ENCODE measurements around the gene SPINK7.
"Not testable (repeated sequence)": the region's sequence is repeated elsewhere in the genome, so short reads cannot be mapped to it uniquely, and the experiment has no call there.

The SPINK7 gene

GRCh38 chr5:148312153-148312552 is at the start of gene SPINK7:
TSS of gene SPINK7 (plus strand) at chr5:148312423. CDS start at chr5:148312484, 61 bp downstream.
- DNase-seq (ENCODE audit: low spot score): no peak

- no peak for DNase-seq (ENCODE audit: low spot score)
Measured at GRCh38 chr5:148267962-148268361, 44.3 kb upstream of the SPINK7 start.

DNA sequence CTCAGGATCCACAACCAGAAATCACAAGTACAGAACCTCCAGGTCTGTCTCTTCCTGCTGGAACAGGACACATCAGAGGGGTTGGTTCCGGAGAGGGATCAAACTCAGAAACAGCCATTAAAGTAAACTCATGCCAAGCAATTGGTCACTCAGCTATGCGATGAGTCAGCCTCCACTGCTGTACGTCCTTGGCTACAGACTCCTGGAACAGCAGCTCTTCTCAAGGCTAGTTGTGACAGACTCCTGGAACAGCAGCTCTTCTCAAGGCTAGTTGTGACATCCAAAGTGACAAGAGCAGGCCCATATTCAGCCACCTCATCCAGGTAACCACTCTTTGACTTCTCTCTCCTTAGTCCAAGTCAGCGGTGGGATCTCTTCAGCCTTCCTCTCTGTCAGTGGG is 43.7 kb upstream of the SPINK7 start, which contains the start of gene SPINK13:
SPINK13 (plus strand) TSS at position 229 of the 400 bp plus-strand sequence. CDS start 1,279 bp downstream, outside the sequence.
- DNase-seq (ENCODE audit: low spot score): no peak

GRCh38 chr5:148275129-148275528 is 37.1 kb upstream of the SPINK7 start:
- DNase-seq (ENCODE audit: low spot score): not testable (repeated sequence)

DNA sequence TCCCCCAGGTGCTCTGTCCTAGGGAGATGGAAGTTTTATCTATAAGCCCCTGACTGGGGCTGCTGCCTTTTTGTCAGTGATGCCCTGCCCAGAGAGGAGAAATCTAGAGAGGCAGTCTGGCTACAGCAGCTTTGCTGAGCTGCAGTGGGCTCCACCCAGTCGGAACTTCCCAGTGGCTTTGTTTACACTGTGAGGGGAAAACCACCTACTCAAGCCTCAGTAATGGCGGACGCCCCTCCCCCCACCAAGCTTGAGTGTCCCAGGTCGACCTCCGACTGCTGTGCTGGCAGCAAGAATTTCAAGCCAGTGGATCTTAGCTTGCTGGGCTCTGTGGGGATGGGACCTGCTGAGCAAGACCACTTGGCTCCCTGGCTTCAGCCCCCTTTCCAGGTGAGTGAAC is 31.3 kb upstream of the SPINK7 start:
- not testable (repeated sequence) for DNase-seq (ENCODE audit: low spot score)

DNA sequence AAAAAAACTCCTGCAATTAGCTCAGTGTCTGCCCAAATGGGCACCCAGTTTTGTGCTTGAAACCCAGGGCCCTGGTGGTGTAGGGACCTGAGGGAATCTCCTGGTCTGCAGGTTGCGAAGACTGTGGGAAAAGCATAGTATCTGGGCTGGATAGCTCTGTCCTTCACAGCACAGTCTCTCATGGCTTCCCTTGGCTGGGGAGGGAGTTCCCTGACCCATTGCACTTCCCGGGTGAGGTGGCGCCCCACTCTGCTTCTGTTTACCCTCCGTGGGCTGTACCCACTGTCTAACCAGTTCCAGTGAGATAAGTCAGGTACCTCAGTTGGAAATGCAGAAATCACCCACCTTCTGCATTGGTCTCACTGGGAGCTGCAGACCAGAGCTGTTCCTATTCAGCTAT is 30.9 kb upstream of the SPINK7 start:
- not testable (repeated sequence) for DNase-seq (ENCODE audit: low spot score)

- DNase-seq (ENCODE audit: low spot score): peak; percentile 63
Measured at GRCh38 chr5:148290271-148291195, 21.7 kb upstream of the SPINK7 start.

DNA sequence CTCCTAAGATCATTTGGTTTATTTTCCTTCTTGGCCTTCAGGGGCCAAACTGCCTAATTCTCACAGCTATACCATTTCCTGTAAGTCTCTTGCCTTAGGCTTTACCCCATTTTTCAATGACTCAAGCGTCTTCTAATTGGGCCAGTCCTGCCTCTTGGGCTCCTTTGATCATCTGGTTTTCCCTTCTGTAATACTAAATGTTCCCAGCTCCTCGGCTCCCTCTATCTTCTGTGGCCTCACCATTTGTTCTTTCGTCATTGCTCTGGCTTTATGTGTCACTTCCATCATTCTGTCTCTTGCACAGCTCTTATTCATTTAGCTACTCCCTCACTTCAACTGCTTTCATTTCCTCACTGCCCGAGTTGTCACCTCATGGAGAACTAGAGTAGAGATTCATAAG is 14.5 kb upstream of the SPINK7 start:
- DNase-seq (ENCODE audit: low spot score): no peak

DNA sequence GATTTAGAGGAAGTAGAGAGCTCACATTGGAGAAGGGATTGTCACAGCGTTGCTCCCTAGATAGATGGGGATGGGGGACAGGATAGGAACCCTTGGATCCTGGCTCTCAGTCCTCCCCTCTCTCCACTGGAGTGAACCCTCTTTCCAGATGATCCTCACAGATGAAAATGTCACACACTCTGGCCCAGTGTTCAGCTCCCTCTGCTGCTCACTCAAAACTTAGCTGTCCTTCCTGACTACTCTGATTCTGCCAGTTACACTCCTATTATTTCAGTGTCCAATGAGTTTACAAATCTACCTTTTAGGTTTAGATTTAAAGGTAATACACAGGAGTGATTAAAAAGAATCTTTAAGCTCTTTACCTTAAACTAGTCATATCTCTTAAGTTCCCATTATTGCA is 5.8 kb upstream of the SPINK7 start:
- no peak for DNase-seq (ENCODE audit: low spot score)

DNA sequence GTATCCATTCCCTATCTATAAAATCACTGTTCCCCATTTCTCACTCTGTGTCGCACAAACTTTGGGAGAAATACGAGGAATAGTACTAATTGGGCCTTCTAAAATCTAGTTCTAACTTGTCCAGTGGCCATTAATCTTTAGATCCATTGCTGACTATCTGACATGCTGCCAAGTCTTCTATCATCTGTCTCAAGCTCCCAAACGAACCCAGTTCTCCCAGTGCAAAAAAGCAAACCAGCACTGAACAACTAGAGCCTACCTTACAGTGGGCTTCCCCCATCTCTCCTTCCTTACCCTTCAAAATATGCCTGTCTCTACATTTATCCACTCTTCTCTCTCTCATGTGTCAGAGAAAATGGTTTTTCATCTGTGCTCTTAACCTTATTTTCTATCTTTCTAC is 3.2 kb upstream of the SPINK7 start:
- no peak for DNase-seq (ENCODE audit: low spot score)

GRCh38 chr5:148309746-148310145 is 2.5 kb upstream of the SPINK7 start:
- DNase-seq (ENCODE audit: low spot score): no peak

DNA sequence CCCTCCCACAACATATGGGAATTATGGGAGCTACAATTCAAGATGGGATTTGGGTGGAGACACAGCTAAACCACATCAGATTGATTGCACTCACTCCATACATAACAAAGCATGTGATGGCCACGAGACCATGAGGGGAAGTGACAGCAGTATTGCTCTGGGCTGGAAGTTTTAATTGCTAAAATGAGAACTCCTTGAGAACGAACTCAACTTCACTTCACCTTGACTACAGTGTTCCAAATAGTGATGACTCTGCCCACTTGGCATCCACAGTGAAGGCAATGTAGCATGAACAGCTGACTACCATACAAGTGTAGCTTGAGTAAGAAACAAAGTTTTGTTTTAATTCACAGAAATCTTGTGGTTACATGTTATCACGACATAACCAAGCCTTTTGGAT is 739 bp upstream of the SPINK7 start:
- no peak for DNase-seq (ENCODE audit: low spot score)

GRCh38 chr5:148314187-148314586 is 2.0 kb downstream of the SPINK7 start:
- DNase-seq (ENCODE audit: low spot score): no peak

DNA sequence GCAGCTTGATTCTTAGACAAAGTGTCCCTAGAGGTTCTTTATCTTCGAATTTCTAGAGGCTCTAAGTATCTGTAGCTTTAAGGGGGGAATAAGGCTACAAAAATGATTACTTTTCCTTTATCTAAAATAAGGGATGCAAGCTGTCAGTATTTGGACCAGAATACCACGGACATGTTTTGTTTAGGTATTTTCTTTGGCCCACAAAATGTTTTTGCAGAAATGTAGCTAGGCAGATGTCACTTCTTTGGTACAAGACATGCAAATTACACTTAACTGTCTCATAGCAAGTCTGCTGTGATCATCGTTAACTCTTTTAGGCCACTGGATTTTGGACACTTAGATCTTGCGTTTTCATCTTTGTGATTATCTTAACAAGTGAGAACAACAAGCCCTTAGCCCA is 2.5 kb downstream of the SPINK7 start:
- no peak for DNase-seq (ENCODE audit: low spot score)

DNA sequence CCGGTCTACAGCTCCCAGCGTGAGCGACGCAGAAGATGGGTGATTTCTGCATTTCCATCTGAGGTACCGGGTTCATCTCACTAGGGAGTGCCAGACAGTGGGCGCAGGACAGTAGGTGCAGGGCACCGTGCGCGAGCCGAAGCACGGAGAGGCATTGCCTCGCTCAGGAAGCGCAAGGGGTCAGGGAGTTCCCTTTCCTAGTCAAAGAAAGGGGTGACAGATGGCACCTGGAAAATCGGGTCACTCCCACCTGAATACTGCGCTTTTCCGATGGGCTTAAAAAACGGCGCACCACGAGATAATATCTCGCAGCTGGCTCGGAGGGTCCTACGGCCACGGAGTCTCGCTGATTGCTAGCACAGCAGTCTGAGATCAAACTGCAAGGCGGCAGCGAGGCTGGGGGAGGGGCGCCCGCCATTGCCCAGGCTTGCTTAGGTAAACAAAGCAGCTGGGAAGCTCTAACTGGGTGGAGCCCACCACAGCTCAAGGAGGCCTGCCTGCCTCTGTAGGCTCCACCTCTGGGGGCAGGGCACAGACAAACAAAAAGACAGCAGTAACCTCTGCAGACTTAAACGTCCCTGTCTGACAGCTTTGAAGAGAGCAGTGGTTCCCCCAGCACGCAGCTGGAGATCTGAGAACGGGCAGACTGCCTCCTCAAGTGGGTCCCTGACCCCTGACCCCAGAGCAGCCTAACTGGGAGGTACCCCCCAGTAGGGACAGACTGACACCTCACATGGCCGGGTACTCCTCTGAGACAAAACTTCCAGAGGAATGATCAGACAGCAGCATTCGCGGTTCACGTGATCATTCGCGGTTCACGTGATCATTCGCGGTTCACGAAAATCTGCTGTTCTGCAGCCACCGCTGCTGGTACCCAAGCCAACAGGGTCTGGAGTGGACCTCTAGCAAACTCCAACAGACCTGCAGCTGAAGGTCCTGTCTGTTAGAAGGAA is 8.1 kb downstream of the SPINK7 start:
- DNase-seq (ENCODE audit: low spot score): not testable (repeated sequence)

- DNase-seq (ENCODE audit: low spot score): no peak
Measured at GRCh38 chr5:148333262-148333849, 21.1 kb downstream of the SPINK7 start.

DNA sequence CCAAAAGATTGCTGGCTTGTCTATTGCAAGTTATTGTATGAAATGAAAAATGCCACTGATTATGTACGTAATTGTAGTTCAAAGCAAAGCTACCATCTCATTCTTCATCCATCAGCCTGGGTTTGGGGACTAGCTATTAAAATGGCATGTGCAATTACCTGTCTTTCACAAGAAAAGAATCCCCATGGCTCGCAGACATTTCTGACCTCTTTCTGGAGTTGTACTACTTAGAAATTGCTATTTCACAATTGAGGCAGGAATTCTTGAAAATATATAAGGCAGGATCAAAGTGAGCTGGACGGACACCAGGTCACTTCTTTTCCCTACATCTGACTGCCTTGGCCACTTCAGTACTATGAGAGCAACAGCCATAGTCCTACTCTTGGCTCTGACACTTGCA is 23.0 kb downstream of the SPINK7 start, which contains the start of gene SPINK9:
SPINK9 (plus strand) TSS at position 301 of the 400 bp plus-strand sequence; CDS start at position 356, 55 bp downstream.
- no peak for DNase-seq (ENCODE audit: low spot score)

DNA sequence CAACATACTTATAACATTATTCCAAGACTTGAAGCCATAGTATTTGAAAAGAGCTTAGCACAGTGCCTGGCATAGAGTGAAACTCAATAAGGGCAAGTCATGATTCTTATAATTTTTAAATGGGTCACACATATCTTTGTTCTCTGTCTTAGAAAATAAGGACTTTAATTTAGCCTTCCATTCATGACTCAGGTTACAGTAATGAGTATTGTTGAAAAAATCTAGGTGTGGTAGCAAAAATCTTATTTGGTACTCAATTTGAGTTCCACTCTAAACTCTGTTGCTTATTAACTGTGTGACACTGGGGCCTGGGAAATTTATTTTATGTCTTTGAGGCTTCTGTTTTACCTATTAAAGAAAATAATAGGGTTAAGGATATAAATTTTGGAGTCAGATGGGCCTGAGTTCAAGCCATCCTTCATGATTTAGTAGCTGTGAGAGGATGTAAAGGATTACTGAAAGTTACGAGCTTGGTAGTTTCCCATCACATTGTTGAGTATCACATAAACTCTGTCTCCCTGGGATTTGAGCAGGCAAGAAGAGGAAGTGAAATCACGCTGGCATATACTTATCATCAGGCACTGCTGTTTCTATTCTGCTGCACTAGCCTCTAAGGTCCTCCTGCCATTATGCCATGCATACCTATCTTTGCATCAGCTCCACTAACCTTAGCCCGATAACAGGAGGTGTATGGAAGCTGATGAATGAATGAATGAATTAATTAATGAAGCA is 24.6 kb downstream of the SPINK7 start:
- DNase-seq (ENCODE audit: low spot score): peak; percentile 7

GRCh38 chr5:148342371-148343045 is 30.3 kb downstream of the SPINK7 start:
- no peak for DNase-seq (ENCODE audit: low spot score)

- no peak for DNase-seq (ENCODE audit: low spot score)
Measured at GRCh38 chr5:148343046-148343407, 30.8 kb downstream of the SPINK7 start.

Measured in pons (tissue), 1 donor.